Right renal cortex interstitium (tissue), 3 donors: Measurements from ENCODE around the gene GFRAL. TPM values are rescaled to one million over a fixed set of nuclear protein-coding genes. Genes with fewer than 3 reads are reported as not detected.
"Not testable (repeated sequence)": the region's sequence is repeated elsewhere in the genome, so short reads cannot be mapped to it uniquely, and the experiment has no call there.

Source experiments
- DNase-seq, 3 donors: peaks; one replicate each; pipeline ENCODE4 v3.0.0-alpha.2; 2013; ENCODE audit warnings: low read depth in 3 of 3, low spot score in 2 of 3
- polyA plus RNA-seq, 3 donors: library from polyadenylated mRNA; unstranded; fragments of 120-200 nt; gene quantifications; one replicate each; pipeline ENCODE4 v1.2.1, GENCODE V29; 2013; ENCODE audit not compliant: insufficient read length in 3 of 3

The GFRAL gene, protein sequence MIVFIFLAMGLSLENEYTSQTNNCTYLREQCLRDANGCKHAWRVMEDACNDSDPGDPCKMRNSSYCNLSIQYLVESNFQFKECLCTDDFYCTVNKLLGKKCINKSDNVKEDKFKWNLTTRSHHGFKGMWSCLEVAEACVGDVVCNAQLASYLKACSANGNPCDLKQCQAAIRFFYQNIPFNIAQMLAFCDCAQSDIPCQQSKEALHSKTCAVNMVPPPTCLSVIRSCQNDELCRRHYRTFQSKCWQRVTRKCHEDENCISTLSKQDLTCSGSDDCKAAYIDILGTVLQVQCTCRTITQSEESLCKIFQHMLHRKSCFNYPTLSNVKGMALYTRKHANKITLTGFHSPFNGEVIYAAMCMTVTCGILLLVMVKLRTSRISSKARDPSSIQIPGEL
- polyA plus RNA-seq = not detected

DNA sequence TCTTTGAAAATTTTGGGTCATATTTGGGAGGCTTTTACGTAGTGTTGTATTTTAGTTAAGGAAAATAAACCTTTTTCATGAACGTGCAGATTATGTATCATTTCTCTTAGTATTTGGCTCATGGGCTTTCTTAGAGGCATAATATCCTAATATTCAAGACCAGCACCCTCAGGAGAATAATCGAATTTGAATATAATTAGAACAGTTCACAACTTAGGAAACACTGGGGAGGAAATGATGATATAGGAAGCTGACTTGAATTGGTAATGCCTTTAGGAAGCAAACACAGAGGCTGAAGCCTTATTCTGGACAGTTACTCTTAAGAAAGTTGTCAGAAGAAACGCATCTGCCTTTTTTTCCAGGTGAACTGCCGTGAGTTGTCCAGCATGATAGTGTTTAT, at the start of gene GFRAL:
TSS of gene GFRAL (plus strand) at position 301 of the 400 bp plus-strand sequence. CDS start at position 387, 86 bp downstream.
- DNase-seq = no peak

DNA sequence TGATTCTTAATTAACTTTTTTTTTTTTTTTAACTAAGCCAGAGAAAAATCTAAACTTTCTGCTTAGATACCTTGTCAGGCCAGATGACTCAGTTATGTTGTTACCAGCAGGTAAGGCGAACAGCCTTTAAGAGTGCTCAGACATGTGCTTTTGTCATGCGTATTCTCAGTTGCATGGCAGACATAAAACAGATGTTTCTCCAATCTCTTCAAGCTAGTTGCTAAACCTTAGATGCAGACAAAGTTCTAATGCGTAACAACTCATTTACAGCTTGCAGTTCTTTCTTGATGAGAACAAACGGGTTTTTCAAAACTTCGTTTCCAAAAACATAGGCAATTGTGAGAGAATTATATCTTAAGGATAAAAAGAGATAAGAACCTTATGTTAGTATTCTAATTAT, 49.6 kb upstream of the GFRAL start:
- no peak for DNase-seq

DNA sequence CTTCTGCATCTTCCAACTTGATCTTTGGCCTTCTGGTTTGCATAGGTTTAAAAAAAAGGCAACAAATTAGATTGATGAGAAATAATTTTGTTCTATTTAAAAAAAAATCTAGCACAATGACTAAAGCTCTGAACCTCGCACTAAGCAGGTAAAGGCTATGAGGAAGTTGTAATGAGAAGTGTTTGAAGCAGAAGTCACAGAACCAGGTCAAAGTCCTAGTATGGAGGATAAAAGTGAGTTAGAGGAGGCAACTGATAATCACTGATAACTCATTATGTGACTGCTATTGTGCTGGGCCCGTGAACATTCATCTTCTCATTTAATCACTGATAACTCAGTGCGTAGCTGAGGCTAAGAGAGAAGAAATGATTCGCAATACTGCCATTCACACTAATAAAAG, 46.1 kb upstream of the GFRAL start:
- no peak for DNase-seq

DNA sequence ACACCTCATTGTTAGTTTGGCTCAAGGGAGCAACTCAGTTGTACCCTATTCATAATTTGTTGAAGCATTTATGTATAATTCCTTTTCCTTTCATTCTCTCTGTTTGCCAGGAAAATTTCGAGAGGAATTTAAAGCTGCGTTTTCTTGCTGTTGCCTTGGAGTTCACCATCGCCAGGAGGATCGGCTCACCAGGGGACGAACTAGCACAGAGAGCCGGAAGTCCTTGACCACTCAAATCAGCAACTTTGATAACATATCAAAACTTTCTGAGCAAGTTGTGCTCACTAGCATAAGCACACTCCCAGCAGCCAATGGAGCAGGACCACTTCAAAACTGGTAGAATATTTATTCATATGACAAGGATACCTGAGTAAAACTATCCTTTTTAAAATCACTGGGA, 45.2 kb upstream of the GFRAL start:
- DNase-seq = no peak

DNA sequence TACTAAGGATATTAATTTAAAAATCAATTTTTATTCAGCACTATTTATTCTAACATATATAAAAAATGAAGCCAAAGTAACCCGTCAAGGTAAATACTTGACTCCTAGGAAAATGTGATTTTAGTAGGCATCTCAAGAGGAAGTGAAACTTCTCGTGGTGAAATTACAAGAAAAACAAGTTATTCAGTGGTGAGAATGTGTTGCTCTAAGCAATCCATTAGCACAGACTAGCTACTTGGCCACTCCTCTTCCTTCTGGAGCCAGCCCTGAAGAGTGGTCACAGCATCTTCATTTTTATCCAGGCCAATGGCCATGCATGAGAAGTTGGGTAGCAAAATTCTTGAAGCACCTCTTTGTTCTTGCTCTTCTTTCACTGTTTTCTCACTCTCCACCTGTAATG, 40.4 kb upstream of the GFRAL start:
- DNase-seq = no peak

DNA sequence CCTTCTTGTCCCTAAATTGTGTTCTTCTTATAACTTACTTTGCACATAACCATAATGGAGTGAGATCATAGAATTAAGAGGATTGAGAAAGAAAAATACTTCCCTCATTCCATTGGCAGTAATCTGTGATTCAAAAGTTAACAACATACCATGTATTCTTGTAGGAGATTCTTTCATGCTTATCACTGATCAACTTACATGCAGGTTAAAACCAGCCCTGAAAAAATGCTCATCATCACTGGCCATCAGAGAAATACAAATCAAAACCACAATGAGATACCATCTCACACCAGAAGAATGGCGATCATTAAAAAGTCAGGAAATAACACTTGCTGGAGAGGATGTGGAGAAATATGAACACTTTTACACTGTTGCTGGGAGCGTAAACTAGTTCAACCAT, 36.5 kb upstream of the GFRAL start:
- DNase-seq = no peak

DNA sequence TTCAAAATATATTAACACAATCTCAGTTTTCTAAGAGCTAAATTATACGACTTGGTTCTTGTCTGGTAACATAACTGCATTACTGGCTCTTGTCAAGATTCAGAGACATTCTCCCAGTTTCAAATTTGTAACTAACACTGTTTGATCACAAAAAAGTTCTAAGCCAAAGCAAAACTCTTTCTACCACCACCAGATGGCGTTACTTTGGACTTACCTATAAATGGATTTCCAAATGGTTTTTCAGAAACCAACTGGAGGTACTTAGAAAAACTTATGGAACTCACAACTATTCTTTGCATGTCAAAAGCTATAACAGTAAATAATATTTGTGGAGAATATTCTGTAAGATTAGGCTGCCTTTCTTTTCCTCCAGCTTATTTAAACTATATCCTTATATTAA, 34.2 kb upstream of the GFRAL start:
- DNase-seq = no peak

DNA sequence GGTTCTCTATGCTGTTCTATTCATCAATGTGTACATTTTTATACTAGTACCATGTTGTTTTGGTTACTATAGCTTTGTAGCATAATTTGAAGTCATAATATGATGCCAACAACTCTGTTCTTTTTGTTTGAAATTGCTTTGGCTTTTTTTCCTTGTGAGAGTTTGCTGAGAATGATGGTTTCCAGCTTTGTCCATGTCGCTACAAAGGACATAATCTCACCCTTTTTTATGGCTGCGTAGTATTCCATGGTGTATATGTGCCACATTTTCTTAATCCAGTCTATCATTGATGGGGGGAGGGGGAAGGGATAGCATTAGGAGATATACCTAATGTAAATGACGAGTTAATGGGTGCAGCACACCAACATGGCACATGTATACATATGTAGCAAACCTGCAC, 30.1 kb upstream of the GFRAL start:
- not testable (repeated sequence) for DNase-seq

DNA sequence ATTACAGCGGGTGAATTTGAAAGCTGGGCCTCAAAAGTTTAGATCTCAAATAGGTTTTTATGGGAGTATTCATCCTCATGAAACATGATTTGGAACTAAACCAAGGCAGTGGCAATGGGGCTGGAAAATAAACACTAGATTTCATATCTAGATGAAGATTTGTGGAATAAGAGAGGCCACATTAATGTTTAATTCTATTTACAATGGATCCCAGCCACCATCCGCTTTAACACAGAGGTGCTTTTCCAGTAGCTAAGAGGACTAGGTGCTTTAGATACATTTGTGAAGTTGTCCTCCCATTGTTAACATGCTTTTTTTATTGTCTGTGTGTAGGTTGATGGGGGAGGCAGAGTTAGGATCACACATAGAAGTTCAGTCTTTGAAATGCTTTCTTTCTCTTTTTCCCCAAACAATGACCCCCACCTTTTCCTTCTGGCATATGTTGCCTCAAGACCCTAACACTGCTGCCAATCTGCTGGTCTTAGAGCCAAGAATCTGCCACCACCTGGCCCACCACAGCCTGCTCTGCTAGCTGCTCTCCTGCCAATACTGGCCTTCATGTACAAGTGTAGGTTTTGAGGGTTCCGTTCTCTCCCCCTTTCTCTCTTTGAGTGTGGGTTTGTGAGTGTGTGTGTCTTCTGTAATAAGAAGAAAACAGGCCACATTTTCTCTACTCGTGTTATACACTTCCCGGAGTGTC, 27.8 kb upstream of the GFRAL start:
- DNase-seq = no peak

DNA sequence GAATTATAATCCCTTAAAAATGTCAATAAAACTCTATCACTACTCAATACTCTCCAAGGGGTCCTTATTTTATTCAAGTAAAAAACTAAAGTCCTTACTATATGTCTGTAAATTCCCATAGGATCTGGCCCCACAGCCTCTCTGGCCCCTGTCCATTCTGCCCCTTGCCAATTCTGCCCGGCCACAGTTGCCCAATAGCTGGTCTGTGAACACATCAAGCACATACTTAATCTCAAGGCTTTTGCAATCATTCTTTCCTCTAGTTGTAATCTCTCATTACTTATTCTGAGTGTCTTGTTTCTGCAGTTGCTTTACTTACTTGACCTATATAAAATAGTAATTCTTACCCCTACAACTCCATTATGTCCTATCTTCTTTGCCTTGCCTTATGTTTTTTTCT, 22.5 kb upstream of the GFRAL start:
- DNase-seq = no peak

DNA sequence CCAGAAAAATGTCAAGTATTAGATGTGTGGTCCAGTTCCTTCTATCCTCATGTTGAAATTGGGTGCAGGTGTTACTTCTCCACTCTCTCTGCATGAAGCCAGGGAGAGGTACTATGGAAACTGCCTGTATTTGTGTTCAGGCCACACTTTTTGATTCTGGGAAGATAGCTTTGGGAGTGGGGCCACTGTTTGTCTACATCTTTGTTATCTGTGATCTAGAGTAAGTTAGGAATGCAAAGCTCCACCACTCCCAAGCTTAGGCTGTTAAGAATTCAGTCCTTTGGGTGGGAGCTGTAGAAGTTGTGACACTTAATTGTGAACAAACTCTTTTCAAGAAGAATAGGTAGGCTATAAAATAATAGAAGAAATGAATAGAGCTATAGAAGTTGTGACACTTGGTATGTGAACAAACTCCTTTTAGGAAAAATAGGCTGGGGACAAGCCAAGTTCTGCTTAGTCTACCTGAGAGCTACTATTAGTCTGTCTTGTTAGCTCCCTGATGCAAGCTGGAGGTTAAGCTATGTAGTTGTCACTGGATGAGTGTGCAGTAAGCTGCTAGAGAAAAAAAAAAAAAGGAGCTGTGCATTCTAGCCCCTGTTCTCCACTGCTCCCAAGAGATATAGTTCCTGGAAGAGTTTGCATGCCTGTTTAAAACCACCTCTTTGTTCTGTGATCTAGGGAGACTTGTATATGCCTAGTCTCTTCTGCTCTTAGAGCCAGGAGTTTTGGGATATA, 7.1 kb upstream of the GFRAL start:
- no peak for DNase-seq

DNA sequence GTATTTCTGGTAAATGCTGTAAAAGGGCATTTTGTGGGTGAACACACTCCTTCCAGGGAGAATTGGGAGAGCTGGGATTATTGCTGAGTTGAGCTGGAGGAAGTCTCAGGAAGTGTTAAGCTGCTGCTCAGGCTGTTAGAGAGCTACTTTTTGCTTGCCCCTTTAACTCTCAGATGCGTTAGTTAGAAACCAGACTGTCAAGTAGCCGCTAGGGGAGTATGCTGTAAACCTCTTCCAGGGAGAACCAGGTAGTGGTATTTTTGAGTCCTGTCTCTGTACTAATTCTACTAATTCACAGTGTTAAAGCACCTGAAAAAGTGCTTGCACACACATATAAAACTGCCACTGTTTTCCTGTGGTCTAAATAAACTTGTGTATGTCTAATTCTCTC, 6.6 kb upstream of the GFRAL start:
- DNase-seq = no peak

DNA sequence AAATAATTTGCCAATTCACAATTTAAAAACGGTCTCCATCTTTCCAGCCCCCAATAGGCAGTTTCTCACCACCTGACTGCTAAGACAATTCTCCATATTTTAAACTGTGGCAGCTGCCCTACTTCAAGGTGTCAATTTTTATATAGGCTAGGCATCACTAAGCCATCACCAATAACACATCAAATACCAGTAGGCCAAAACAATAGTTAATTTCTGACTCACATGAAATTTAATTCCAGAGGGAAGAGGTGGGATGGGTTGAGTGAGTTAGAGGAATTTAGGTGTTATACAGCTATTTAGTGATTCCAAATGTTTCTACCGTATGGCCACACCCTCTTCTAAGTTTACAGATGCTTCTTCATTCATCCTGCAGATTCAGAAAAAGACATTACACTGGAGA, 49.9 kb downstream of the GFRAL start:
- DNase-seq = no peak

DNA sequence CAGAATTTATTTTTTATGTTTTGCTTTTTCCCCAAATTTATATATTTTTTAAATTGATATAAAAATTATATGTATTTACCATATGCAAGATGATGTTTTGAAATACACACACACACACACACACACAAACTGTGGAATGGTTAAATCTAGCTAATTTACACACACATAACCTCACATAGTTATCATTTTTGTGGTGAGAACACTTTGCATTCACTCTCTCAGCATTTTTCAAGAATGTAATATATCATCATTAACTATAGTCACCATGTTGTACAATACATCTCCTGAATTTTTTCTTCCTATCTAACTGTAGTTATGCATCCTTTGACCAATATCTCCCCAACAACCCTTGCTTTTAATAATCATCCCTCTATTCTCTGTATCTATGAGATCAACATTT, 52.2 kb downstream of the GFRAL start:
- DNase-seq = no peak

DNA sequence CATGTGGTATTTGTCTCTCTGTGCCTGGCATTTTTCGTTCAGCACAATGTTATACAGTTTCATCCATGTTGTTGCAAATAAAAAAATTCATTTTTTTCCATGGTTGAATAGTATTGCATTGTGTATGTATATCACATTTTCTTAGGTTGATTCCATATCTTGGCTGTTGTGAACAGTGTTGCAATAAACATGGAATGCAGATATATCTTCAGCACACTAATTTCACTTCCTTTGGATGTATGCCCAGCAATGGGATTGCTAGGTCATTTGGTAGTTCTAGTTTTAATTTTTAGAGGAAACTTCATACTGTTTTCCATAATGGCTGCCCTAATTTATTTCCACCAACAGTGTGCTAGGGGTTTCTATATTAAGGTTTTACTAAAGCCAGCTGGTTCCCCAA, 52.6 kb downstream of the GFRAL start:
- DNase-seq = no peak

DNA sequence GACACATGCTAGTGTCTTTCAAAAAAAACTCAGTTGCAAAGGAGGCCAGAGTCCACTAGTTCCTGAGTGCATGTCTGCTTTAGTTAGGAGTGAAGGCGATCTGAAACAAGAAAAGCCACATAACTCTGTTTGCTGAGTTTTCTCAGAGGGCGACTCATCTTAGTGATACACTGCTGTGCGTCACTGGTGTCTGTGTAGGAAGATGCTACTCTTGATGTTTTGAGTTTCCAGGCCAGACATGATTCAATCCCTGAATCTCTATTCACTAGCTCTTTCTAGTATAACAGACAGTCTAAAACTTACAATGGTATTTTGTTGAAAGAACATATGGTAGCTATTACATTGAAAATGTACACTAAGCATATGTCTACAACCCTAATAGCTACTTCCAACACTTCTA, 60.9 kb downstream of the GFRAL start:
- DNase-seq = no peak

DNA sequence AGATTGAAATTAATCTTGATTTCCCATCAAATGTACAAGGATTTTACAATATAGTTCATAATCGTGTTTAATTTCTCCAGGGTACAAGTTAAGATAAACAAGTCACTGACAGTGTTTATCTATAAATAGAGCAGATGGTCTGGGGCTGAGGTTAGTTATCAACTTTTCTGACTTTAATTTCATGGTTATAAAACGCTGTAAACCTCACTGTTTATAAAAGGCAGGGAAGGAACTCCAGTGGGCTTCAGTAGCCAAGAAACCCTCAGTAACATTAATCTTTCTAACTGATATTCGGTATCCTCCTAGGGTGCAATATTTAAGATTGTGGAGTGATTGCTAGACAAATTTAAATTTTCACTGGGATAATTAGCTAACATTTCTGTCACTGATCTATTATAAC, 68.6 kb downstream of the GFRAL start:
- DNase-seq = no peak

DNA sequence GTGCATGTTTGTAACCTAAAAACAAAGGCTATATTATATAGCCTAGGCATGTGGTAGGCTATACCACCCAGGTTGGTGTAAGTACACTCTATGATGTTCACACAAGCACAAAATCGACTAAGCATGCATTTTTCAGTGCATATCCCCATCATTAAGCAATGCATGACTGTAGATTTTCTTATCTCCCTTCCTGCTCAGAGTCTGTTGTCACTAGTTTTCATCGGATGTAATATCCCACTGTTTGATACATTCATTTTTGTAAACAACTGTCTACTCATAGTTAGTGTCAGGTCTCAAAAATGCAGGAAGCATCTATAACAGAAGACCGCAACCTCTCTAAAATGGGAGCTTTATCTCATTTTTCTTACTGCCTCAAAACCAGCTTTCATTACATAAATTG, 70.7 kb downstream of the GFRAL start:
- no peak for DNase-seq

DNA sequence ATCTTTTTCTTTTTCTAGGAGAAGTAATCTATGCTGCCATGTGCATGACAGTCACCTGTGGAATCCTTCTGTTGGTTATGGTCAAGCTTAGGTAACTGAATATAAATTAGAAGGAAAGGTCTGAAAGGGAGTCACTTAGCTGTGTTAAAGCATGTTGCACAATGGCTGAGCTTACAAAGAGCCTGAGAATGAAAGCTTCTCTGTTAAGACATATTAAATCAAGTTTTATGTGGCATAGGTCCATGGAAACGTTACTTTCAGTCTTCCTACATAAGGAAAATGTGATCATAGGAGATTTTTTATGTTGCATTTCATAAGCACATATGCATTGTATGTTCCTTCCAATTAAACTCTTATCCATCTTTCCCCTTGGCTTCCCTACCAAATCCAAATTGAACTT, 72.1 kb downstream of the GFRAL start:
- DNase-seq = no peak

DNA sequence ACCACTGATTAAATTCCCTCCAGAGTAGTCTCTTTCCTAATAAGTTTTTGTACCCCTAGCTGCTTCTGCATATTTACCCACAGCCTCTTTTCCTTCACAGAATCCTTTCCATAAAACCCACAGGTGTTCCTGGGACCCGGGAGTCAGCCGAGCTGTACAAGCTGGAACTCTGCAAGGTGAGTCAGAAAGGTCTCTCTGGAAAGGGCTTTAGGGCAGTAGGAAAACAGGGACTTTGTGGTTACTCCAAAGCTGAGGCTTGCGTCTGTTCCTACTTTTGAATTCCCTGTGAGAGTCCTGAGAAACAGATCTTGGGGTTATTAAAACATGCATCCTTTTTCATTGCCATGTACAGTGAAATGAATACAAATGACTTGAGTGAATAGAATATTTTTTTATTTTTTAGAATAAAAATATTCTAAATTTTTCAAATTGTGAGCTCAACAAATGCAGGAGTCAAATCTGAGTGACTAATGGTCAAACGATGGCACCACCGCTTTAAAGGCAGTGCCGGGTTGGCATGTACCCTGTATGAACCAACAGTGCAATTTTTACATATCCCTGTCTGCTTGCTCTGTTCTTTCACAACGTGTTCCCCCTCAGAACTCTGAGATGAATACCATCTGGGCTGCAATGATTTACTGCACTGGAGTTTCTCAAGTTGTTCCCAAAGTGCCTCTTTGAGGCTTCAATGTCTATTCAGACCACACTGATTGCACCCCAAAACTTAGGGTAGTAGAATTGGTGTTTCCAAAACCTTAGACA, 78.4 kb downstream of the GFRAL start:
- no peak for DNase-seq

DNA sequence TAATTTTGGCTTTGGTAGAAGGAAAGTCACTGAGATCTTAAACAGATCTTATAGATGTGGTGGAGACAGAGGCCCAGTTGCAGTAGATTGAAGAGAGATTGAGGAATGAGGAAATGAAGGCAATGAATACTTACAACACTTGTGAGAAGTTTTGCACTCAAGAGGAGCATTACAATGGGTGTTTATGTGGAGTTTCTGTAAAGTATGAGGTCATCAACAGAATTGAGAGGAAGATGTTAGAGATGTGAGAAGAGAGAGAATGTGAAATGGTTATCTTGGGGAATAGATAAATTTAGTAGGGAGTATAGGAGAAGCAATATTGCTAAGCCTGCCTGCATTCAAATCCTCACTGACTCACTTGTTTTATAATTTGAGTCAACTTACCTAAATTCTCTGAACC, 83.4 kb downstream of the GFRAL start:
- no peak for DNase-seq
